Measurements from ENCODE around the gene CBARP. TPM values are rescaled to one million over a fixed set of nuclear protein-coding genes. Genes with fewer than 3 reads are reported as not detected.

Gene CBARP
- total and polyA plus RNA-seq, 2 of the 13 experiments (the other 11 are each of a cell fraction or from before 2014, with no cell fraction given), result 1.2 to 1.4 TPM

DNA sequence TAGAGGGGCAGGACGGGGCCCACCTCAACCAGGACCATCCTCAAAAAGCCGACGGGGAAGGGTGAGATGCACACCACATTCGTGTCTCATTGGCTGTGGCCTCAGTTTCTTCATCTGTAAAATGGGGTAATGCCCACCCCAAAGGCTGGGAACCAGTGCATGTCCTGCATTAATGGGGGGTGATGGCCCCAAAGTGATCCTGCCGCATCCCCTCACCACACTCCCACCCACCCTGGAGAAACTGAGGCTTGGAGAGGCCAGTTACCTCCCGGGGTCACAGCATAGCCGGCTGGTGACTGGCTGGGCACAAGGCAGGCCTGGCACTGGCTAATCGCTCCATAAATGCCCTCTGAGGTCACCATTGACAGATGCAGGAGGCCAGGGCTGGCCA, 9.9 kb upstream of the CBARP start (continued):
- TF ChIP-seq, protein P1, sequence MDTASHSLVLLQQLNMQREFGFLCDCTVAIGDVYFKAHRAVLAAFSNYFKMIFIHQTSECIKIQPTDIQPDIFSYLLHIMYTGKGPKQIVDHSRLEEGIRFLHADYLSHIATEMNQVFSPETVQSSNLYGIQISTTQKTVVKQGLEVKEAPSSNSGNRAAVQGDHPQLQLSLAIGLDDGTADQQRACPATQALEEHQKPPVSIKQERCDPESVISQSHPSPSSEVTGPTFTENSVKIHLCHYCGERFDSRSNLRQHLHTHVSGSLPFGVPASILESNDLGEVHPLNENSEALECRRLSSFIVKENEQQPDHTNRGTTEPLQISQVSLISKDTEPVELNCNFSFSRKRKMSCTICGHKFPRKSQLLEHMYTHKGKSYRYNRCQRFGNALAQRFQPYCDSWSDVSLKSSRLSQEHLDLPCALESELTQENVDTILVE (CRISPR knock-in tag; IDR thresholded peaks at IDR 0.05), result no peak
- no peak for TF ChIP-seq ZSCAN22 (CRISPR knock-in tag; IDR thresholded peaks at IDR 0.05)
- TF ChIP-seq, protein P2, sequence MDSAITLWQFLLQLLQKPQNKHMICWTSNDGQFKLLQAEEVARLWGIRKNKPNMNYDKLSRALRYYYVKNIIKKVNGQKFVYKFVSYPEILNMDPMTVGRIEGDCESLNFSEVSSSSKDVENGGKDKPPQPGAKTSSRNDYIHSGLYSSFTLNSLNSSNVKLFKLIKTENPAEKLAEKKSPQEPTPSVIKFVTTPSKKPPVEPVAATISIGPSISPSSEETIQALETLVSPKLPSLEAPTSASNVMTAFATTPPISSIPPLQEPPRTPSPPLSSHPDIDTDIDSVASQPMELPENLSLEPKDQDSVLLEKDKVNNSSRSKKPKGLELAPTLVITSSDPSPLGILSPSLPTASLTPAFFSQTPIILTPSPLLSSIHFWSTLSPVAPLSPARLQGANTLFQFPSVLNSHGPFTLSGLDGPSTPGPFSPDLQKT (CRISPR knock-in tag; IDR thresholded peaks at IDR 0.05; ENCODE audit: borderline replicate concordance), result no peak
- 0 out of 2 replicates have a peak, but pooled peaks have one; percentile 2 for TF ChIP-seq KDM2A (CRISPR knock-in tag; IDR thresholded peaks at IDR 0.05; ENCODE audit: borderline replicate concordance, low read depth)
- no peak for TF ChIP-seq KLF6 (CRISPR knock-in tag; IDR thresholded peaks at IDR 0.05)
- TF ChIP-seq, protein P3, sequence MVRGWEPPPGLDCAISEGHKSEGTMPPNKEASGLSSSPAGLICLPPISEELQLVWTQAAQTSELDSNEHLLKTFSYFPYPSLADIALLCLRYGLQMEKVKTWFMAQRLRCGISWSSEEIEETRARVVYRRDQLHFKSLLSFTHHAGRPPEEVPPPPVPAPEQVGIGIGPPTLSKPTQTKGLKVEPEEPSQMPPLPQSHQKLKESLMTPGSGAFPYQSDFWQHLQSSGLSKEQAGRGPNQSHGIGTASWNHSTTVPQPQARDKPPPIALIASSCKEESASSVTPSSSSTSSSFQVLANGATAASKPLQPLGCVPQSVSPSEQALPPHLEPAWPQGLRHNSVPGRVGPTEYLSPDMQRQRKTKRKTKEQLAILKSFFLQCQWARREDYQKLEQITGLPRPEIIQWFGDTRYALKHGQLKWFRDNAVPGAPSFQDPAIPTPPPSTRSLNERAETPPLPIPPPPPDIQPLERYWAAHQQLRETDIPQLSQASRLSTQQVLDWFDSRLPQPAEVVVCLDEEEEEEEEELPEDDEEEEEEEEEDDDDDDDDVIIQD (CRISPR knock-in tag; IDR thresholded peaks at IDR 0.05; ENCODE audit: low read depth), result no peak
- TF ChIP-seq ZNF713 (CRISPR knock-in tag; IDR thresholded peaks at IDR 0.05), result no peak
- TF ChIP-seq, protein P4, sequence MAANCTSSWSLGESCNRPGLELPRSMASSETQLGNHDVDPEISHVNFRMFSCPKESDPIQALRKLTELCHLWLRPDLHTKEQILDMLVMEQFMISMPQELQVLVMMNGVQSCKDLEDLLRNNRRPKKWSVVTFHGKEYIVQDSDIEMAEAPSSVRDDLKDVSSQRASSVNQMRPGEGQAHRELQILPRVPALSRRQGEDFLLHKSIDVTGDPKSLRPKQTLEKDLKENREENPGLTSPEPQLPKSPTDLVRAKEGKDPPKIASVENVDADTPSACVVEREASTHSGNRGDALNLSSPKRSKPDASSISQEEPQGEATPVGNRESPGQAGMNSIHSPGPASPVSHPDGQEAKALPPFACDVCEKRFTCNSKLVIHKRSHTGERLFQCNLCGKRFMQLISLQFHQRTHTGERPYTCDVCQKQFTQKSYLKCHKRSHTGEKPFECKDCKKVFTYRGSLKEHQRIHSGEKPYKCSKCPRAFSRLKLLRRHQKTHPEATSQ (CRISPR knock-in tag; IDR thresholded peaks at IDR 0.05; ENCODE audit: borderline replicate concordance), result no peak
